OCI-LY1 (cell line): ENCODE measurements around the gene ERCC1.
"Not testable (repeated sequence)": the region's sequence is repeated elsewhere in the genome, so short reads cannot be mapped to it uniquely, and the experiment has no call there.

Experiments
- H2AFZ ChIP-seq: fragments of 200-600 bp; sonication (generic), shearing (Covaris generic); 2 replicates; pipeline ENCODE4 v1.6.0; 2014; ENCODE audit warnings: antibody characterized with exemption, mild to moderate bottlenecking, low read length
- H3F3A ChIP-seq: fragments of 200-600 bp; sonication (generic), shearing (Covaris generic); 2 replicates; pipeline ENCODE4 v1.6.0; 2014; ENCODE audit warnings: mild to moderate bottlenecking, antibody characterized with exemption, low read length, moderate library complexity; ENCODE audit not compliant: insufficient read depth
- H3K27ac ChIP-seq: fragments of 200-600 bp; sonication (generic); 2 replicates; pipeline ENCODE4 v1.5.1; 2014; ENCODE audit warnings: low read length, mixed run types, mild to moderate bottlenecking, low read depth; ENCODE audit not compliant: poor library complexity, severe bottlenecking
- H3K27me3 ChIP-seq: fragments of 200-600 bp; sonication (generic); 2 replicates; pipeline ENCODE4 v1.6.0; 2014; ENCODE audit warnings: antibody characterized with exemption, mild to moderate bottlenecking, low read length, moderate library complexity; ENCODE audit not compliant: insufficient read depth
- H3K36me3 ChIP-seq: fragments of 200-600 bp; sonication (generic); 2 replicates; pipeline ENCODE4 v1.6.1; 2014; ENCODE audit warnings: mild to moderate bottlenecking, antibody characterized with exemption, low read length, moderate library complexity, mixed read lengths; ENCODE audit not compliant: insufficient read depth
- H3K4me1 ChIP-seq: fragments of 200-600 bp; sonication (generic); 2 replicates; pipeline ENCODE4 v1.5.1; 2014; ENCODE audit warnings: mild to moderate bottlenecking, low read length, moderate library complexity; ENCODE audit not compliant: insufficient read depth, severe bottlenecking
- H3K4me2 ChIP-seq: fragments of 200-600 bp; sonication (generic), shearing (Covaris generic); 2 replicates; pipeline ENCODE4 v1.6.1; 2014; ENCODE audit warnings: low read length
- H3K4me3 ChIP-seq: fragments of 200-600 bp; sonication (generic); 2 replicates; pipeline ENCODE4 v1.5.1; 2014; ENCODE audit warnings: low read length, low read depth, mild to moderate bottlenecking, mixed read lengths; ENCODE audit not compliant: poor library complexity, severe bottlenecking
- H3K79me2 ChIP-seq: fragments of 200-600 bp; shearing (Covaris generic); 2 replicates; pipeline ENCODE4 v1.6.1; 2016; ENCODE audit warnings: mixed run types, low read length, mixed read lengths; ENCODE audit not compliant: insufficient read depth
- H3K9ac ChIP-seq: fragments of 200-600 bp; sonication (generic), shearing (Covaris generic); 2 replicates; pipeline ENCODE4 v1.6.1; 2014; ENCODE audit warnings: mild to moderate bottlenecking, low read length, mixed read lengths
- H3K9me2 ChIP-seq: fragments of 200-600 bp; sonication (generic), shearing (Covaris generic); 2 replicates; pipeline ENCODE4 v1.6.1; 2014; ENCODE audit warnings: low read depth, mild to moderate bottlenecking, low read length, mixed read lengths
- H3K9me3 ChIP-seq: fragments of 200-600 bp; shearing (Covaris generic); 2 replicates; pipeline ENCODE4 v1.6.1; 2014; ENCODE audit warnings: low read length, mixed read lengths
- H4K20me1 ChIP-seq: fragments of 200-600 bp; sonication (generic), shearing (Covaris generic); 2 replicates; pipeline ENCODE4 v1.6.0; 2016; ENCODE audit warnings: mild to moderate bottlenecking, low read length; ENCODE audit not compliant: insufficient read depth
- CTCF ChIP-seq: fragments of 200-600 bp; sonication (generic), shearing (Covaris generic); IDR thresholded peaks from 2 replicates; pipeline ENCODE4 v1.5.1; 2017; ENCODE audit warnings: mild to moderate bottlenecking, antibody characterized with exemption, low read length, moderate library complexity, mixed read lengths
- EZH2 ChIP-seq: fragments of 200-600 bp; sonication (generic), shearing (Covaris generic); IDR thresholded peaks from 2 replicates; pipeline ENCODE4 v1.8.0; 2017; ENCODE audit warnings: borderline replicate concordance, mixed run types, mild to moderate bottlenecking, antibody characterized with exemption, low read length, moderate library complexity, mixed read lengths

Gene ERCC1

DNA sequence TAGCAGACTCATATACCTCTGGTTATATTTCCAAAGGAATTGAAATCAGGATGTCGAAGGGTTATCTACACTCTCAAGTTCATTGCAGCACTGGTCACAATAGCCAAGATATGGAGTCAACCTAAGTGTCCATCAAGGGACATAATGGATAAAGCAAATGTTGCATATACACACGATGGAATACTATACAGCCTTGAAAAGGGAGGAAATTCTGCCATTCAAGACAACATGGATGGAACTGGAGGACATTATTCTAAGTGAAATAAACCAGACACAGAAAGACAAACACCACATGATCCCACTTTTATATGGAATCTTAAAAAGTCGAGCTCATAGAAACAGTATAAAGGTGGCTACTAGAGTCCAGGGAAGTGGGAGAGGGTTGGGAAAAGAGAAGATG is 13.6 kb upstream of the ERCC1 start:
- no peak overlapping the region for H3K4me3 ChIP-seq
- H3K27ac ChIP-seq, result no peak overlapping the region
- no peak overlapping the region for H2AFZ ChIP-seq
- H3K9me2 ChIP-seq, result no peaks in the 10 kb centered on the region
- H4K20me1 ChIP-seq, result no peaks in the 10 kb centered on the region
- no peaks in the 10 kb centered on the region for H3K27me3 ChIP-seq
- H3K36me3 ChIP-seq, result no peaks in the 10 kb centered on the region
- no peaks in the 10 kb centered on the region for H3F3A ChIP-seq
- peaks cover 5% of the 10 kb centered on the region for H3K4me1 ChIP-seq
- no peak for TF ChIP-seq CTCF
- no peak for TF ChIP-seq EZH2
- H3K4me2 ChIP-seq, result no peak overlapping the region
- no peaks in the 10 kb centered on the region for H3K79me2 ChIP-seq
- H3K9ac ChIP-seq, result no peak overlapping the region
- 0 out of 2 replicates have a peak, but pooled peaks cover 3% of the 10 kb centered on the region for H3K9me3 ChIP-seq

- H3K27ac ChIP-seq, H3K4me2 ChIP-seq, H3K79me2 ChIP-seq, H3K36me3 ChIP-seq, H3K9ac ChIP-seq, H4K20me1 ChIP-seq, H3K9me2 ChIP-seq, H3K9me3 ChIP-seq, H3K27me3 ChIP-seq, H2AFZ ChIP-seq, H3K4me3 ChIP-seq, H3F3A ChIP-seq: not testable (repeated sequence)
- peaks cover 12% of the 10 kb centered on the region for H3K4me1 ChIP-seq
Measured at GRCh38 chr19:45432543-45432942, 8.8 kb upstream of the ERCC1 start.

- not testable (repeated sequence) for H3F3A ChIP-seq, H3K27ac ChIP-seq
Measured at GRCh38 chr19:45431008-45431407, 7.3 kb upstream of the ERCC1 start.

DNA sequence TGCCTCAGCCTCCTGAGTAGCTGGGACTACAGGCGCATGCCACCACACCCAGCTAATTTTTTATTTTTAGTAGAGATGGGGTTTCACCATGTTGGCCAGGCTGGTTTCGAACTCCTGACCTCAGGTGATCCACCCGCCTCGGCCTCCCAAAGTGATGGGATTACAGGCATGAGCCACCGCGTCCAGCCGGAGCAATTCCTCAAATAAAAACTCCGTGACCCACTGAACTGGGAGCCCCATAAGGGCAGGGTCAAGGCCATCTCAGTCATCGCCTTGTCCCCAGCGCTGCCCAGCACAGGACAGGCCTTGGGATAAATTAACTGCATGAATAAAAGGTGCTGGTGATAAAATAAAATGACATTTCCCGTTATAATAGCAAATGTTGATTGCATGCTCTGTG is 6.2 kb upstream of the ERCC1 start:
- H3F3A ChIP-seq, H3K9me2 ChIP-seq, H3K4me3 ChIP-seq, H3K27ac ChIP-seq, H3K9ac ChIP-seq, H3K9me3 ChIP-seq, H2AFZ ChIP-seq, H4K20me1 ChIP-seq, H3K27me3 ChIP-seq, H3K79me2 ChIP-seq, H3K36me3 ChIP-seq, H3K4me2 ChIP-seq: not testable (repeated sequence)
- peaks cover 14% of the 10 kb centered on the region for H3K4me1 ChIP-seq

More at GRCh38 chr19:45431008-45431407, 7.3 kb upstream of the ERCC1 start:
- not testable (repeated sequence) for H4K20me1 ChIP-seq, H3K4me3 ChIP-seq, H3K36me3 ChIP-seq, H2AFZ ChIP-seq, H3K4me2 ChIP-seq, H3K9me3 ChIP-seq, H3K27me3 ChIP-seq, H3K79me2 ChIP-seq, H3K9me2 ChIP-seq, H3K9ac ChIP-seq
- peaks cover 14% of the 10 kb centered on the region for H3K4me1 ChIP-seq
